Activated T-helper 2 cell treated with anti-CD3 and anti-CD28 coated beads, Interferon-gamma antibody, Interleukin-2, Interleukin-4, amounts not matched to agents 10 μg/mL and 5 μg/mL and 100 μg/mL, durations not matched to agents 14 hours and 24 hours and 36 hours (primary cell): ENCODE measurements around the gene DEPDC5. TPM values are rescaled to one million over a fixed set of nuclear protein-coding genes. Genes with fewer than 3 reads are reported as not detected.

ENCODE experiments used
- DNase-seq: peaks from one replicate; pipeline ENCODE4 v3.0.0; 2021; ENCODE audit warnings: low spot score
- H3K27ac Mint-ChIP-seq: one replicate; pipeline ENCODE4 v1.8.0; 2021; ENCODE audit warnings: mixed read lengths
- H3K27me3 Mint-ChIP-seq: one replicate; pipeline ENCODE4 v1.8.0; 2021; ENCODE audit warnings: low read depth, mixed read lengths
- H3K36me3 Mint-ChIP-seq: one replicate; pipeline ENCODE4 v1.8.0; 2021; ENCODE audit warnings: low read depth, mixed read lengths
- H3K4me1 Mint-ChIP-seq: one replicate; pipeline ENCODE4 v1.8.0; 2021; ENCODE audit warnings: low read depth, mixed read lengths
- H3K4me3 Mint-ChIP-seq: one replicate; pipeline ENCODE4 v1.8.0; 2021; ENCODE audit warnings: low read depth, mild to moderate bottlenecking, moderate library complexity, mixed read lengths
- H3K9me3 Mint-ChIP-seq: one replicate; pipeline ENCODE4 v1.8.0; 2021; ENCODE audit warnings: mixed read lengths
- intact Hi-C: fragments of 100-400 bp; cut with micrococcal nuclease; formaldehyde crosslinking; loops from one replicate; pipeline ENCODE4 v1.15.1; 2023
- total RNA-seq: library from RNA; stranded (reverse); gene quantifications from 2 replicates; pipeline ENCODE4 v1.2.3, GENCODE V29; 2022

DEPDC5 gene
- total RNA-seq, 1 donor from 2014 or later = 33.2 TPM

DNA sequence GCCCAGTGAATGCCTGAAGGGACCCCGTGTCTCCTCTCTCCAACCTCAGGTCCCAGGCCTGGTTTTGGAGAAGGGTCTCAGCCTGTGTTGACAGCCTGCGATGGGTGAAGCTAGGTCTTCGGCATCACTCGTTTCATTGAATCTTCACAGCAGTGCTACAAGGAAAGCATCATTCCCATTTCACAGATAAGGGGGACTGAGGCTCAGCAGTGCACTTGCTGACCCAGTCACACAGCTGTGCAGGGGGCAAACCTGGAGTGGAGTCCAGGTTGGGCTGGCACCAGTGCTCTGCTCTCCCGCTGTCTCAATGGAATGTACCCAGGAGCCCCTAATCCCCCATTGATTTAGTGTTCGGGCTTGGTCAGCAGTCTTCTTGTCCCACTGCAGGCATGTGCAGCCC lies 179.6 kb downstream of the DEPDC5 start:
- no peak overlapping the region for H3K4me3 Mint-ChIP-seq
- intact Hi-C loops = no loop called here
- no peak overlapping the region for H3K27ac Mint-ChIP-seq
- H3K36me3 Mint-ChIP-seq = no peaks in the 10 kb centered on the region
- peaks cover 22% of the 10 kb centered on the region for H3K27me3 Mint-ChIP-seq
- H3K4me1 Mint-ChIP-seq = no peaks in the 10 kb centered on the region
- DNase-seq = no peak
- no peaks in the 10 kb centered on the region for H3K9me3 Mint-ChIP-seq

- Mint-ChIP-seq H3K9me3 (no peaks in the 10 kb centered on the region), H3K27ac (no peak overlapping the region), H3K27me3 (peaks cover 23% of the 10 kb centered on the region), H3K4me3 (no peak overlapping the region), H3K36me3 (no peaks in the 10 kb centered on the region), H3K4me1 (no peaks in the 10 kb centered on the region)
- intact Hi-C loops = no loop called here
- no peak for DNase-seq
Observed at GRCh38 chr22:31933816-31934482, 180.1 kb downstream of the DEPDC5 start.

DNA sequence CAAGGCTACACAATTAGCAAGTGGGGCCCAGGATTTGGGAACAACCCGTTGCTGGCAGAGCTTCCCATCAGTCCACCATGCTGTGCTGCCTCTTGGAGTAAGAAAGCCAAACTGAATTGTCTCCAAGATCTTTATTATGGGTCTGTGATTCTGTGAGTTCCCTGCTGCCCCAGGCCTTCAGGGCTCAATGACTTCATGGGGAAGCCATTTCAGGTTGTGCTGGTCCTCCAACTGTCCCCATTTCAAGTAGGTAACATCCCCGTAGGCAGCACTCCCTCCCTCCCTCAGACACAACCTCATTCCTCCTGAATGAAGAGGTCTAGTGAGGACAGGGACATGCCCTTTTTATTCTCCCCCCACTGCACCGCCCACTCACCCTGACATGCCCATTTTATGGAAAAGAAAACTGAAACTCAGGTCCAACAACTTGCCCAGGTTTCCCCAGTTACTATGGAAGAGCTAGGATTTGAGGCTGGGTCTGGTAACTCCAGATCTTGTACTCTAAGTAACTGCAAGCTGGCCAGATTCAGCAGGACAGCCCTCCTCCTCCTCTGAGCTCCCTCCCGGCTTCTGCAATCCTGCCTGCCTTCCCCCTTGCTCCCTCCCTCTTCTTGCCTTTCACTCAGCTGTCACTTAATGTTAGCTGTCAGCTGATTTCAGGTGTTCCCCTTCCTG lies 182.3 kb downstream of the DEPDC5 start:
- no peaks in the 10 kb centered on the region for H3K4me1 Mint-ChIP-seq

DNA sequence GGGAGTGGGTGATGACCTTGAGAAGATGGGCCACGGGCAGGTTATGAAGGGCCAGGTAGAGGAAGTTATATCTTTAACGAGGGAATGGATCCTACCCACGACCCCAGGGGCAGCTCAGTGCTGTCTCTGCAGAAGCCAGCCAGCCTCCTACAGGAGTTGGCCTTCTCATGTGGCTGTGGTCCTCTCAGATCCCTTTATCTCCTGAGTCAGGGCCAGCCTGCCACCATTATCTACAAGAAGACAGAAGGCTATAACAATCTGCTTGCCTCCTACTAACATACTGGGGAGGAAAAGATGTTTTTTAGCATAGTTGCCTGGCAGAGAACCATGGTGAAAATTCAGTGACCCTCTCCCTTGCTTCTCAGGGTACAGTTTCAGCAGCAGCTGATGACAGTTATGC lies 183.5 kb downstream of the DEPDC5 start:
- H3K27me3 Mint-ChIP-seq = peaks cover 16% of the 10 kb centered on the region
- no peak for DNase-seq
- peaks cover 2% of the 10 kb centered on the region for H3K4me1 Mint-ChIP-seq
- no peaks in the 10 kb centered on the region for H3K9me3 Mint-ChIP-seq
- intact Hi-C loops = no loop called here
- no peak overlapping the region for H3K27ac Mint-ChIP-seq
- no peak overlapping the region for H3K4me3 Mint-ChIP-seq
- H3K36me3 Mint-ChIP-seq = no peaks in the 10 kb centered on the region

More for the DNA sequence above, 182.3 kb downstream of the DEPDC5 start:
- intact Hi-C loops = no loop called here
- no peak overlapping the region for H3K4me3 Mint-ChIP-seq
- H3K9me3 Mint-ChIP-seq = no peaks in the 10 kb centered on the region
- peaks cover 20% of the 10 kb centered on the region for H3K27me3 Mint-ChIP-seq
- H3K36me3 Mint-ChIP-seq = no peaks in the 10 kb centered on the region
- DNase-seq = no peak
- no peak overlapping the region for H3K27ac Mint-ChIP-seq

DNA sequence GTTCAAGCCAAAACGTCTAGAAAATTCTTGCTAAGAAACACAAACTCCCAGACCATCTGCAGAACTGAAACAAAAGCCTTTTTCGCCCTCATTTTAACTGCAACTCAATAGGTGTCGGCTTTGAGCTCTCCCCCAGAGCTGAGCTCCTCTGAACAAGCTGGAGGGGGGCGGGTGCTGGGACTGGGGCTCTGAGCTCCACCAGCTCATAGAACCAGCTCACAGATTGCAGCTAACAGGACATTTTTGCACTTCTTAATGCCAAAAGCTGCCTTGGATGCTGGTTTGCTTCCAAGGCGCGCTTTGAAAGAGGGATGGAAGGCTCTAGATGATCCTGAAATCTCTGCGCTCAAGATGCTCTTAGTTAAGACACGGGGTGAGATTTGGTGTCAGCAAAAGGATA lies 184.5 kb downstream of the DEPDC5 start:
- Mint-ChIP-seq H3K4me3 (no peak overlapping the region), H3K36me3 (no peaks in the 10 kb centered on the region)
- intact Hi-C loops = no loop called here

GRCh38 chr22:31940506-31940905 lies 186.7 kb downstream of the DEPDC5 start:
- intact Hi-C loops = no loop called here
- DNase-seq = no peak
- no peak overlapping the region for H3K4me3 Mint-ChIP-seq
- no peaks in the 10 kb centered on the region for H3K9me3 Mint-ChIP-seq
- H3K4me1 Mint-ChIP-seq = peaks cover 9% of the 10 kb centered on the region
- no peak overlapping the region for H3K27ac Mint-ChIP-seq
- no peaks in the 10 kb centered on the region for H3K36me3 Mint-ChIP-seq
- H3K27me3 Mint-ChIP-seq = peaks cover 9% of the 10 kb centered on the region

More for the DNA sequence above, 184.5 kb downstream of the DEPDC5 start:
- H3K9me3 Mint-ChIP-seq = no peaks in the 10 kb centered on the region
- peaks cover 16% of the 10 kb centered on the region for H3K27me3 Mint-ChIP-seq
- peaks cover 6% of the 10 kb centered on the region for H3K4me1 Mint-ChIP-seq
- DNase-seq = no peak
- no peak overlapping the region for H3K27ac Mint-ChIP-seq

GRCh38 chr22:31942091-31942490 lies 188.3 kb downstream of the DEPDC5 start:
- H3K4me3 Mint-ChIP-seq = no peak overlapping the region
- DNase-seq = no peak
- H3K27me3 Mint-ChIP-seq = peaks cover 6% of the 10 kb centered on the region
- peaks cover 12% of the 10 kb centered on the region for H3K4me1 Mint-ChIP-seq
- H3K9me3 Mint-ChIP-seq = no peaks in the 10 kb centered on the region
- no peak overlapping the region for H3K27ac Mint-ChIP-seq
- peaks cover under 1% of the 10 kb centered on the region for H3K36me3 Mint-ChIP-seq
- intact Hi-C loops = no loop called here

DNA sequence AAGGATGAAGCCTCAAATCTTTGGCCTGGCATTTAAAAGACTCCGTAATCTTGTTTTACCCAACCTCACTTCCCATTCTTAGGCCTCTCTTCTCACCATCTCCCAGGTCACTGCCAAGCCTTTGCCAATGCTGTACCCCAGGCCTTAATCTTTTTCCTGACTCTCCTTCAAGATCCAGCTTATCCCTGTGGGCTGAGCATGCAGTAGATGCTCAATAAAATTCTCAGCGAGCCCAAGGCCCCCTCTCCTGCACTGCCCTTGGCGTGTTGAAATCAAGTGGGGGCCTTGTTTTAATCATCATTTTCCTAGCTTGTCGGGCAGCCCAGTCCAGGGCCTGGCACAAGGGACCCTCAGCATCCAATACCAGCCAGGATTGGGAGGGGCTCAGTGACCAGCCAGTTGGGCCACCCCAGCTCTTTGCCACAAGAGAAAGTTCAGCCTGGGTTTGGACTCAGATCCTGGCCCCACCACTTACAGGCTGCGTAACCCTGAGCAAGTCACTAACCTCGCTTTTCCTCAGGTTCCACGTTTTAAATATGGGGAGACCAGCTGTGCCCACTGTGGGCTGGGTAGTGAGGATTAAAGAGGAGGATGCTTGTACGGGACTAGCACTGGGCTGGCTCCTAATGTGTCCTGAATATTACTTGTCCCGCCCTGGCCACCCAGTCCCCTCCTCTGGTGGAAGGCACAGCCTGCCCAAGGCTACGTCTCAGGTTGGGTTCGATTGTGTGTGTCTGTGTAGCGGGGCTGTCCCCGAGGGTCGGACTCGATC lies 189.6 kb downstream of the DEPDC5 start:
- peak overlapping the region; percentile 83 for H3K27ac Mint-ChIP-seq
- intact Hi-C loops = no loop called here
- peaks cover 13% of the 10 kb centered on the region for H3K36me3 Mint-ChIP-seq
- H3K27me3 Mint-ChIP-seq = peaks cover 2% of the 10 kb centered on the region
- H3K4me1 Mint-ChIP-seq = peaks cover 19% of the 10 kb centered on the region
- no peaks in the 10 kb centered on the region for H3K9me3 Mint-ChIP-seq
- H3K4me3 Mint-ChIP-seq = peak overlapping the region; percentile 67
- DNase-seq = no peak

- H3K27ac Mint-ChIP-seq = peak within 1 kb of the TSS; percentile 91
- no peaks in the 10 kb centered on the region for H3K27me3 Mint-ChIP-seq
- peak within 1 kb of the TSS; percentile 88 for H3K4me3 Mint-ChIP-seq
- H3K36me3 Mint-ChIP-seq = peaks cover 17% of the 10 kb centered on the region
- H3K4me1 Mint-ChIP-seq = peaks cover 19% of the 10 kb centered on the region
- no peaks in the 10 kb centered on the region for H3K9me3 Mint-ChIP-seq
- intact Hi-C loops = loop anchor here (1.0 kb wide), 4 partner anchors 26 to 282 kb away; partner anchors contain the start of genes PISD and PRR14L
- peak; percentile 89 for DNase-seq
Observed at GRCh38 chr22:31943978-31944699, 190.3 kb downstream of the DEPDC5 start, which contains the start of gene YWHAH. Gene YWHAH, plus strand, starts transcription at chr22:31944535. Its CDS starts 199 bp downstream, at chr22:31944734.

GRCh38 chr22:31944700-31945442 lies 191.1 kb downstream of the DEPDC5 start:
- no peaks in the 10 kb centered on the region for H3K27me3 Mint-ChIP-seq
- H3K9me3 Mint-ChIP-seq = no peaks in the 10 kb centered on the region
- H3K4me3 Mint-ChIP-seq = no peak overlapping the region
- peaks cover 25% of the 10 kb centered on the region for H3K36me3 Mint-ChIP-seq
- intact Hi-C loops = loop anchor here (1.0 kb wide), 4 partner anchors 25 to 283 kb away; partner anchors contain the start of genes PISD and PRR14L
- peaks cover 23% of the 10 kb centered on the region for H3K4me1 Mint-ChIP-seq
- DNase-seq = no peak
- no peak overlapping the region for H3K27ac Mint-ChIP-seq

DNA sequence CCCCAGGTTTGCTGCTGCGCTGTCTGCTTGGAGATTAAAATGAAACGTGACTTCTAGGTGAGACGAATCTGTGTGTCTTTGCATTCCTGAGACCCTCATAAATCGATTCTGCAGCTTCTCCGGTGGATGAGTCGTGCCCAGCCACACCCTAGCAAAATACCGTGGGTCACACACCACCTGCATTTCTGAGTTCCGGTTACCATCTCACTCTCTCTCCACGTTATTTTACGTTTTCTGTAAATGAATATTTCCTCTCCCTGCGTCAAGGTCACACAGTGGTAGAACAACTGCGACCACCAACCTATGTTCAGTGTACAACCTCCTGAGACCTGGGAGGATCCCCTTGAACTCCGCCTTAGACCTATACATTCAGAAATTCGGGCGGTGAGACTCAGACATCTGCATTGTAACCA lies 191.6 kb downstream of the DEPDC5 start:
- Mint-ChIP-seq H3K4me1 (peaks cover 25% of the 10 kb centered on the region), H3K27me3 (no peaks in the 10 kb centered on the region), H3K4me3 (no peak overlapping the region), H3K9me3 (no peaks in the 10 kb centered on the region), H3K27ac (no peak overlapping the region), H3K36me3 (peaks cover 30% of the 10 kb centered on the region)
- intact Hi-C loops = no loop called here
- DNase-seq = no peak
